ENCODE measurements around the gene GJD3. TPM values are rescaled to one million over a fixed set of nuclear protein-coding genes. Genes with fewer than 3 reads are reported as not detected.

Gene GJD3
- total RNA-seq, 1 donor from 2014 or later = 0.48 TPM

DNA sequence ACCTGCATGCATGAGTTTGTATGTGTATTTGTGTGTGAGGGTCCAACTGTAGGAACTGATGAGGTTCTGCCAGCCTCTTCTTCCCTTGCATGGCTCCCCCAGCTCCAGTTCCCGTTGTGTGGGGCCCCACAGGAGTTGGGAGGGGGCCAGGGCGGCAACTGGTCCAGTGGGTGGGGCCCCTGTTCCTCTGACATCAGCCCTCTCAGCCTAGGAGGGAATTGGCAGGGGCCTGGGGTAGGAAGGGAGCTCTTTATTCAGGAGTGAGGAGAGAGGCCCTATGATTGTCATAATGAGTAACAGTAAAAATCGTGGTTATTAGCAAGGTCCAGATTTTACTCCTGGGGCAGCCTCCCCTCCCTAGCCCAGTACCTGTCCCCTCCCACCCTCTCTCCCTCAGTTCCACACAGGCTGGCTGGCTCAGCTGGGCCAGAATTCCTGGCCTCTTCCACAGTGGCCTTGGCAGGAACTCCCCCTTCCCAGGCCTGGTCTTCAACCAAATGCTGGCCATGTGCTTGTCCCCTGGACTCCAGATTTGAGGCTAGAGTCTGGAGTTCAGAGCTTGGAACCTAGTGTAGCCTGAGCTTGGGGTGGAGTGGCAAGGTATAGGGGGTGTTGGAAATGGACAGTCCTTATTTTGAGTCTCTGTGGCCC is 36.7 kb downstream of the GJD3 start:
- DNase-seq (ENCODE audit: low spot score) = no peak
- Mint-ChIP-seq H3K27ac (peak overlapping the region; percentile 99), H3K36me3 (ENCODE audit: low read depth) (peaks cover 28% of the 10 kb centered on the region), H3K4me1 (ENCODE audit: low read depth) (peaks cover 83% of the 10 kb centered on the region), H3K9me3 (no peaks in the 10 kb centered on the region), H3K27me3 (ENCODE audit: low read depth) (no peaks in the 10 kb centered on the region), H3K4me3 (ENCODE audit: low read depth) (peak overlapping the region; percentile 46)
- intact Hi-C loops (cut with micrococcal nuclease) = no loop called here

DNA sequence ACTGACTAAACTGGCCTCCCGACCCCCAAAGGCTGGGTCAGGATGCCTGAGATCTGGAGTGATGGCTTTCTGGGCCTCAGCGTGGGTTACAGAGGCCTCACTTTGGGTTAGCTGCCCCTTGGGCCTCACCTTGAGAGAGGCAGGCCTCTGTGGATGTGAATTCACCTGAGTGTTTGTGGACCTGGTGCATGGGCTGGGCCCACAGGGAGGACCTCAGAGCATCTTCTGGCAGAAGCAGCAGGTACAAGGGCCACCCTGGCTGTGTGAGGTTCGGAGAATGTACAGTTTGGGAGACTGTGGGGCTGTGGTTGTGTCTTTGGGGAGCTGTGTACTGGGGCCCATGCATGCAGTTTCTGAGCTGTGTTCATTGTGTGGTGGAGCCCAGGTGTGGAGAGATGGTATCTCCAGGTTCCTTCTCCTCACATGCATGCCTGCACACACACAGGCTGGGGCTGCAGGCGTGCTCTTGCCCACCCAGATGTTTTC is 37.2 kb downstream of the GJD3 start:
- H3K27ac Mint-ChIP-seq = peak overlapping the region; percentile 99
- no peaks in the 10 kb centered on the region for H3K27me3 Mint-ChIP-seq (ENCODE audit: low read depth)
- peak overlapping the region; percentile 46 for H3K4me3 Mint-ChIP-seq (ENCODE audit: low read depth)
- H3K4me1 Mint-ChIP-seq (ENCODE audit: low read depth) = peaks cover 81% of the 10 kb centered on the region
- intact Hi-C loops (cut with micrococcal nuclease) = no loop called here
- H3K9me3 Mint-ChIP-seq = no peaks in the 10 kb centered on the region
- peaks cover 24% of the 10 kb centered on the region for H3K36me3 Mint-ChIP-seq (ENCODE audit: low read depth)
- DNase-seq (ENCODE audit: low spot score) = no peak

DNA sequence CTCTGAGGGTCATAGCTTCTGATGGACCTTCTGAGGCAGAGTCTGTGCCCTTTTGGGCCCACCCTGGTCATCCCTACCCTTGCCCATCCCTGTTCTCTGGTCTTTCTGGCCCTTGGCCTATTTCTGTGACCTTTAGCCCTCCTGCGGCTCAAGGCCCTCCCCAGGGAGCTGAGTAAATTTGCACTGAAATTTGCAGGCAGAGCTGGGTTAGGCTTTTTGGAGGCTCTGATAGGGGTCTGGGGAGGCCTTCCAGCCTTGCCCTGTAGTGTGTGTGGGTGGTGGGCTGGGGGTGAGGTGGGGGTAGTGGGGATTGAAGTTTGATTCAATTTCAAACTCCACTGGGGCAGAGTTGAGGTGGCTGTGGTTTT is 37.7 kb downstream of the GJD3 start:
- peak overlapping the region; percentile 77 for H3K4me3 Mint-ChIP-seq (ENCODE audit: low read depth)
- H3K4me1 Mint-ChIP-seq (ENCODE audit: low read depth) = peaks cover 81% of the 10 kb centered on the region
- H3K36me3 Mint-ChIP-seq (ENCODE audit: low read depth) = peaks cover 22% of the 10 kb centered on the region
- intact Hi-C loops (cut with micrococcal nuclease) = no loop called here
- H3K27ac Mint-ChIP-seq = peak overlapping the region; percentile 99
- no peaks in the 10 kb centered on the region for H3K27me3 Mint-ChIP-seq (ENCODE audit: low read depth)
- H3K9me3 Mint-ChIP-seq = no peaks in the 10 kb centered on the region
- DNase-seq (ENCODE audit: low spot score) = no peak

DNA sequence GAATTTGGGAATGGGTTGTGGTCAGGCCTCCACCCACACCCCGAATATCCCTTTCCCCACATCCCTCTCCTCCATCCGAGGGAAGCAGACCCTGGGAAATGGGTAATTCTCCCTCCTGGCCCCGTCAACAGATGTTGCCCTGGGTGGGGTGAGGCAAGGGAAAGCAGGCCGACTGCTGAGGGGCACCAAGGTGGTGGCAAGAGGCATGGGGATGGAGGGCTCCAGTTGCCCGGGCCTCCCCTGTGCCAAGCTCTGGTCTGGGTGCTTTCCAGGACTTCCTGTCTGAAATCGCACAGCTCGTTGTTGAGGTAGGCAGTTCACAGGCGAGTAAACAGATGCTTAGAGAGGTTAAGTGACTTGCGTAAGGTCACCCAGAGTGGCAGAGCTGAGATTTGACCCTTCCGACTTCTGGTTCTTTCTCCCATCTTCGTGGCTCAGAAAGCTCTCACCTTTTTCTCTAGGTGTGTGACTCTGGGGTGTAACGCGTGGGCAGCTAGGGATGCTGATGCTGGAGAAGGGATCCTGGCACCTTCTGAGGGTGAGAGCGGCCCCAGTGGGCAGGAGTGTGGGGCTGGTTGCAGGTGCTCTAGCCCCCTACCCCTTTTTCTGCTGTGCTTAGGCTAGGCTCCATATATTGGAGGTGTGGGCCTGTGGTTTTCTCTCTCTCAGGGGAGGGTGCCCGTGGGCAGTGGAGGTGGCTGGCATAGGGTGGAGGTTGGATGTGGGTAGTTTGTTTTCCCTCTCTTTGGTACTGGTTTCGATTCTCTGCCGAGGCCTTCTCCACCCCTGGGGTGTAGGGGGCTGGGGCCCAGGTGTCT is 38.3 kb downstream of the GJD3 start:
- H3K9me3 Mint-ChIP-seq = no peaks in the 10 kb centered on the region
- H3K27me3 Mint-ChIP-seq (ENCODE audit: low read depth) = no peaks in the 10 kb centered on the region
- no peak for DNase-seq (ENCODE audit: low spot score)
- peak overlapping the region; percentile 77 for H3K4me3 Mint-ChIP-seq (ENCODE audit: low read depth)
- peaks cover 81% of the 10 kb centered on the region for H3K4me1 Mint-ChIP-seq (ENCODE audit: low read depth)
- intact Hi-C loops (cut with micrococcal nuclease) = no loop called here
- peak overlapping the region; percentile 99 for H3K27ac Mint-ChIP-seq
- H3K36me3 Mint-ChIP-seq (ENCODE audit: low read depth) = peaks cover 16% of the 10 kb centered on the region

DNA sequence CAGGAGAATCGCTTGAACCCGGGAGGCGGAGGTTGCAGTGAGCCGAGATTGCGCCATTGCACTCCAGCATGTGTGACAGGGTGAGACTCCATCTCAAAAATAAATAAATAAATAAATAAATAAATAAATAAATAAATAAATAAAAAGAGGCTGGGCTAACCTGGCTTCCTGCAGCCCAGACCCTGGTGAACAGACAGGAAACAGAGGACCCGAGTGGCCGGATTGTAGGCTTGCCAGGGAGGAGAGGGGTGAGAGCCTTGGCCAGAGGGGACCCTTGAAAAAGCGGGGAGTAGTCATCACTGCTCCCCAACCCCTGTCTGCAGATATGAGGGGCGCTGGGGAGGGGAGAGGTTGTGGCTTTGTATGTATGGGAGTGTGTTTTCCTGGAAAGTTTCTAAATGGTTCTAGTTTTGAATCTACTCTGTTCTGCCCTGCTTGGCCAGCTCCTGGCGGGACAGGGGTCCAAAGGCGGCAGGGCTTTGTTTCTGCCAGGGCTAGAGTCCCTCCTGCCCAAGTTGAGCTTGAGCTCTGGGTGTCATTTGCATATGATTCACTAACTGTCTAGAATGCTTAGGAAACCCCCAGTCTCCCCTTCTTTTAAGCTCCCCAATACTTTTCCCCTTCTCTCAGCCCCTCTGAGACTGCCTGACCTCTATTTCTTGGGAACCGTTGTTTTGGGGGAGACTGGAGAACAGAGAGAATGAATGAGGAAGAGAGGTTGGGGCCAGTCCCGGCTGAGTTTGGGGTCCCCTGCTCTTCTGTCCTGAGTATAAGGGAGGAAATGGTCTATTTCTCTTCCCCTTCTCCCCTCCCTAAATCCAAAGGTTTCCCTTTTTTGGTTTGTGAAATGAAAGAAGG is 39.2 kb downstream of the GJD3 start:
- DNase-seq (ENCODE audit: low spot score) = no peak
- Mint-ChIP-seq H3K4me3 (ENCODE audit: low read depth) (peak overlapping the region; percentile 77), H3K4me1 (ENCODE audit: low read depth) (peaks cover 79% of the 10 kb centered on the region), H3K36me3 (ENCODE audit: low read depth) (peaks cover 11% of the 10 kb centered on the region), H3K27me3 (ENCODE audit: low read depth) (no peaks in the 10 kb centered on the region), H3K27ac (peak overlapping the region; percentile 99), H3K9me3 (no peaks in the 10 kb centered on the region)
- intact Hi-C loops (cut with micrococcal nuclease) = no loop called here

DNA sequence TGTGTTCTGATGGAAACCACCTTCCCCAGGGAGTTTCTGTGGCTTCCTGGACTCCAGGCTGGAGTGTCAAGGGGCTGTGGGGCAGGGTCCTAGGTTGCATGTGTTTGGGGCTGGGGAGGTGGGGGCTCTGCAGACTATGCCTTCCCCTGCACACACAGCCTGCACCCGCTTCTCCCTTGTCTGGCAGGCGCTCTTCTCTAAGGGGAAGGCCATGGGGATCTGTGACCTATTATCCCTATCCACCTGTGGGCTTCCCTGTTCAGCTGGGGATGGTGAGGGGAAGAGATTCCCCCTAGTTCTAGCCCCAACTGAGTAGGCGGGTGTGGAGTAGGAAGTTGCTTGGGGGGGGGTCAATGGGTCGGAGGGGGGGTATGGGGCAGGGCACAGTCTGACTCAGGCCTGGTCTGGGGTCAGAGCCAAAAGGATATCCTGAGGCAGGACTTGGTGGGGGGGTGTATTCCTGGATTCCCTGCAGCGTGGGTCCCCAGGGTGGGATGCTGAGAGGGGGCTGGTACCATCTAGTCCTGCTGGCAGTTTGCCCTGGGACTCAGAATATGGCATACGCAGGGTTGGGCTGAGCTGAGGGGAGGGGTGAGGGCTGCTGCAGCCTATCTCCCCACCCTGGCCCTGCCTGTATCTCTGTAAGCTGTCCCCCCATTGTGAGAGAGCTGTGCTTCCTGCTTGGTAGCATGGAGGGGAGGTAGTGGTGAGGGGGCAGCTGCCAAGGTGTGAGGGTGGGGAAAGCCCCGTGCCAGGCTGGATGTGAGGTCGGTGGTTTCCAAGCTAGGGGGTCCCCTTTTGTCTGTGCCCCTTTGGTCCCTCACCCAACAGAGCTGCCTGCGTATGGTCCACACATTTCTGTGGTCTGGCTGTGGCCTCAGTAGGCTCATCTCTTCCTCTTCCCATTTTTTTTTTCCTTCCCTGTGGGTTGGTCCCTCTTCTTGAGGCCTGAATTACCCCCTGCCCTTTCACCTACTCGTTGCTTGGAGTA is 40.9 kb downstream of the GJD3 start:
- Mint-ChIP-seq H3K27me3 (ENCODE audit: low read depth) (no peaks in the 10 kb centered on the region), H3K9me3 (no peaks in the 10 kb centered on the region), H3K4me3 (ENCODE audit: low read depth) (peak overlapping the region; percentile 92), H3K27ac (peak overlapping the region; percentile 99), H3K36me3 (ENCODE audit: low read depth) (peaks cover 4% of the 10 kb centered on the region), H3K4me1 (ENCODE audit: low read depth) (peaks cover 74% of the 10 kb centered on the region)
- no peak for DNase-seq (ENCODE audit: low spot score)
- intact Hi-C loops (cut with micrococcal nuclease) = loop anchor here (2.0 to 5.0 kb wide), 2 partner anchors 17 to 219 kb away; no protein-coding TSS in a partner anchor

DNA sequence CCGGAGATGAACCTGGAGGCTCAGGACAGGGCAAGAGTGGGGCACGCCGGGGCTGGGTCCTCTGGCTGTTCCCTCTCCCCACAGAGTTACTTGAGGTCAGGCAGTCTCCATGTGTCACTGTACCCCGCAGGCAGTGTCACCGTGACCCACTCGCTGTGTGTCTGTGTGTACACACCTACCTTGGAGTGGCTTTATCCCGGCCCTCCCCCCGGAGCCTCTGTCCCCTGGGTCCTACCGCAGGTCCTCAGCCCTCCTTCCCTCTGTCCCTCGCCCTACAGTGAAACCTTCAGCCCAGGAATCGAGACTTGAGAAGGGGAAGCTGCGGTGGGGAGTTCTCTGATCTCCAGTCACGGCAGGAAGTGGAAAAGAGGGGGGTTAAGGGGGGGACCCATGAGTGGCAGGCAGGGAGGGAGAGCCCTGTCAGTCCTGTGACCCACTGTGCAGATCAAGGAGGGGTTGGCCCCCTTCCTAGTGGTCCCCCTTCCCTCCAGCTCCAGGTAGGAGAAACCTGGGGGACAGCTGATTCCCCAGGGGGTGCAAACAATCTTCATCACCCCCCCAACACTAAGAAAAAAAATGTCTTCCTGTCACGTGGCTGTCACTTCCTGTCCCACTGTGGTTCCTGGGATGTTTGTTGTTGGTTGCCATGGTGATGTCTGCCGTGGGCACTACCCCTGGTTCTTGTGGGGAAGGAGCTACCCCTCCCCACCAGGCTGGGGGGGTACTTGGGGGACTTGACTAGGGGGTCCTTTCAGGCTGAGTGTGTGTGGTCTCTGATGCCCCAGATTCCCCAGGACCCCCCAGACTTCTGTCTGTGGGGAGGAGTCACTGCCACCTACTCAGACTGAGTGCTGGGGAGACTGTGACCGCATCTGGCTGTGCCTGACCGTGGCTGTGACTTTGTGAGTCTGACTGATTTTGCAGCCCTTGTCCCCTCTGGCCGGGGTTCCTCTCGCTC is 41.9 kb downstream of the GJD3 start:
- Mint-ChIP-seq H3K27ac (peak overlapping the region; percentile 99), H3K36me3 (ENCODE audit: low read depth) (no peaks in the 10 kb centered on the region), H3K9me3 (no peaks in the 10 kb centered on the region), H3K4me1 (ENCODE audit: low read depth) (peaks cover 70% of the 10 kb centered on the region), H3K27me3 (ENCODE audit: low read depth) (no peaks in the 10 kb centered on the region), H3K4me3 (ENCODE audit: low read depth) (peak overlapping the region; percentile 92)
- intact Hi-C loops (cut with micrococcal nuclease) = loop anchor here (2.0 to 5.0 kb wide), 2 partner anchors 18 to 220 kb away; no protein-coding TSS in a partner anchor
- DNase-seq (ENCODE audit: low spot score) = peak; percentile 90

DNA sequence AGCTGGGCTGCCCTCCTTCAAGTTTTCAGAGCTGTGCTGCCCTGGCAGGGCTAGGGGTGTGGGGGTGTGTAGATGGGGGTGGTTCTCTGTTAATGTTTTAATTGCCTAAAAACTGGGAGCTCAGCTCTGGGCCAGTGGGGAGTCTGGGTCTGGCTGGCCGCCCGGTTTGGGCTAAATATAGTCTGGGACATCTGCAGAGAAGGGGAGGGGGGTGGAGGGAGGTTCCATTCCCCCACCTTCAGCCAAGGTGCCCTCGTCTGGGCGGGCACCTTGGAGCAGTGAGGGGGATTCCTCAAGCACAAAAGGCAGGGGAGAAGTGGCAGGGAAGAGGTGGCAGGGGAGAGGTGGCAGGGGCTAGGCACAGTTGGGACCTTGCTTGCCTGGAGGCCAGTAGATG is 42.6 kb downstream of the GJD3 start:
- H3K36me3 Mint-ChIP-seq (ENCODE audit: low read depth) = no peaks in the 10 kb centered on the region
- intact Hi-C loops (cut with micrococcal nuclease) = loop anchor here (2.0 to 5.0 kb wide), 2 partner anchors 19 to 220 kb away; no protein-coding TSS in a partner anchor
- no peak for DNase-seq (ENCODE audit: low spot score)

DNA sequence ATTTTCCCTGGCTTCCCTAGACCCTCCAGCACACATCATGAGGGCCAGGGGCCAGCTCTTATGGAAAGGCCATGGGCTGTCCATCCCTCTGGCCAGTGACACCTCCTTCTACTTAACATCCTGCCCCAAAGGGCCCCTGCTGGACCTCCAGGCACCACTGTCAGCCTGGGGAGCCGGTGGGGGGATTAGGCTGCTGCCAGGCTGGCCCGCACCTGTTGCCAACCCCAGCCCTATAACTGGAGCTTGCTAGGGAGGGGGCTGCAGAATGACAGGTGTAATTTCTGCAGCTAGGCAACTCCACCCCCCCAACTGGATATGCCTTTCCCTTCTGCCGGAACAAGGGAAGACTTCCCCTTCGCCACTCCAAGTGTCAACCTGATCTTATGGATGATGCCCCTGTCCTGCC is 43.0 kb downstream of the GJD3 start:
- no peaks in the 10 kb centered on the region for H3K9me3 Mint-ChIP-seq
- H3K4me1 Mint-ChIP-seq (ENCODE audit: low read depth) = peaks cover 65% of the 10 kb centered on the region
- H3K4me3 Mint-ChIP-seq (ENCODE audit: low read depth) = peak overlapping the region; percentile 92
- intact Hi-C loops (cut with micrococcal nuclease) = loop anchor here (5.0 kb wide), 1 partner anchor 221 kb away; no protein-coding TSS in a partner anchor
- no peak for DNase-seq (ENCODE audit: low spot score)
- H3K36me3 Mint-ChIP-seq (ENCODE audit: low read depth) = no peaks in the 10 kb centered on the region
- peak overlapping the region; percentile 99 for H3K27ac Mint-ChIP-seq
- no peaks in the 10 kb centered on the region for H3K27me3 Mint-ChIP-seq (ENCODE audit: low read depth)

More for the DNA sequence above, 42.6 kb downstream of the GJD3 start:
- H3K27me3 Mint-ChIP-seq (ENCODE audit: low read depth) = no peaks in the 10 kb centered on the region
- H3K4me1 Mint-ChIP-seq (ENCODE audit: low read depth) = peaks cover 69% of the 10 kb centered on the region
- H3K27ac Mint-ChIP-seq = peak overlapping the region; percentile 99
- peak overlapping the region; percentile 92 for H3K4me3 Mint-ChIP-seq (ENCODE audit: low read depth)
- no peaks in the 10 kb centered on the region for H3K9me3 Mint-ChIP-seq

DNA sequence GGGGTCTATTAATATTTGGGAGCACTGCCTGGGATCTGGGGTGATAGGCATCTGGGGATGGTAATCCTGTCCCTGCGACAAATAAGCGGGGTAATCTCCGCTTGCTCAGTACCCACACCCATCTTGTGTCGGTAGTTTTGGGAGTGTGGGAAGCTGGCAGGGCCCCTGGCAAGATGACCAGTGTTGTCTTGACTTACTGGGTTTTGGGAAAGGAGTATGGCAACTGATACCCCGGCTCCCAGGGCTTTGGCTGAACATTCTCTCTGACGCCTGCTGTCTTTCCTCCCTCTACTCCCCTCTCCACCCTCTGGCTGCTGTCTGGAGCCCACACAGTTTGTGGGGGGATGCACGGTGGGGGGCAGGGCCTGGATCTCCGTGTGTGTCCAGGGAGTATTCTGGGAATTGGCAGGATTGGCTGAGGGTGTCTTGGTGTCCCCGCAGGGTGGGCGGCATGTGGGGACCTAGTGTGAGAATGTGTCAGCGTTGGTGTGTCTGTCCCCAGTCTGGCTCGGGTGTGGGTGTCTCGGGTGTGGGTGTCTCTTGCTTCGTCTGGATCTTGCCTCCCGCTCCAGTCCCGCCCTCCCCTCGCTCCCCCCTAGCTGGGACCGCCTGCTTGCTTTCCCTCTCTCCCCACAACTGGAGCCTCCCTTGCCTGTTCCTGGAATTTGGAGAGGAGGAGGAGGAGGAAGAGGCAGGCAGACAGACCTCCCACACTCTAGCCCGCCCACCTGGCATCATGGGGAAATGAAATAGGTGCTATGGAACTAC is 43.6 kb downstream of the GJD3 start:
- H3K4me3 Mint-ChIP-seq (ENCODE audit: low read depth) = peak overlapping the region; percentile 92
- H3K9me3 Mint-ChIP-seq = no peaks in the 10 kb centered on the region
- peak overlapping the region; percentile 56 for H3K27ac Mint-ChIP-seq
- H3K27me3 Mint-ChIP-seq (ENCODE audit: low read depth) = no peaks in the 10 kb centered on the region
- peaks cover 65% of the 10 kb centered on the region for H3K4me1 Mint-ChIP-seq (ENCODE audit: low read depth)
- no peaks in the 10 kb centered on the region for H3K36me3 Mint-ChIP-seq (ENCODE audit: low read depth)
- no peak for DNase-seq (ENCODE audit: low spot score)
- intact Hi-C loops (cut with micrococcal nuclease) = loop anchor here (5.0 kb wide), 1 partner anchor 221 kb away; no protein-coding TSS in a partner anchor

All from activated T-helper 2 cell treated with anti-CD3 and anti-CD28 coated beads, Interferon-gamma antibody, Interleukin-2, Interleukin-4, amounts not matched to agents 10 μg/mL and 5 μg/mL and 100 μg/mL, durations not matched to agents 14 hours and 24 hours and 36 hours (primary cell).